ENCODE measurements around the gene ICAM2.

Gene ICAM2

GRCh38 chr17:64066716-64067115 is 46.3 kb upstream of the ICAM2 start:
- H3K23ac ChIP-seq (ENCODE audit: low read length in 2 of 2), result no peak overlapping the region
- H2BK120ac ChIP-seq (ENCODE audit: low read depth, low read length), result no peak overlapping the region
- H4K91ac ChIP-seq (ENCODE audit: low read length), result no peak overlapping the region
- no peak overlapping the region for H3K14ac ChIP-seq (ENCODE audit: low read length in 2 of 2)
- no peak overlapping the region for H2AK5ac ChIP-seq (ENCODE audit: low read length, severe bottlenecking)
- no peak overlapping the region for H3K27ac ChIP-seq (ENCODE audit: low read length, poor library complexity, severe bottlenecking)
- peaks cover 40 to 98% of the 10 kb centered on the region in 2 experiments for H3K36me3 ChIP-seq (ENCODE audit: control insufficient read depth in 1 of 2, insufficient read depth in 2 of 2, low read depth in 1 of 2, low read length in 2 of 2)
- no peak overlapping the region for H3K4me2 ChIP-seq (ENCODE audit: low read length, poor library complexity, severe bottlenecking)
- H2BK5ac ChIP-seq (ENCODE audit: low read depth, low read length, poor library complexity, severe bottlenecking), result no peak overlapping the region
- peaks cover 26% of the 10 kb centered on the region for H3K9me3 ChIP-seq (ENCODE audit: control insufficient read depth, low read length)
- no peak overlapping the region for H2AFZ ChIP-seq (ENCODE audit: low read depth, low read length)
- H3K27me3 ChIP-seq (ENCODE audit: control insufficient read depth in 1 of 2, insufficient read depth in 1 of 2, low read length in 2 of 2), result no peaks in the 10 kb centered on the region
- 95% methylated on average over 6 of the region's 7 CpGs for WGBS
- no peak overlapping the region for H2BK15ac ChIP-seq (ENCODE audit: low read depth, poor library complexity, severe bottlenecking)
- no peak overlapping the region for H4K8ac ChIP-seq (ENCODE audit: low read length)
- H3K4me1 ChIP-seq (ENCODE audit: control insufficient read depth, insufficient read depth, low read depth, low read length), result no peaks in the 10 kb centered on the region
- no peak overlapping the region for H3K4me3 ChIP-seq (ENCODE audit: insufficient read depth in 1 of 2, low read depth in 1 of 2, low read length in 2 of 2)
- no peak overlapping the region for H3K9ac ChIP-seq (ENCODE audit: low read length)
- H3K79me1 ChIP-seq (replicated peaks; ENCODE audit: low read length, poor library complexity, severe bottlenecking), result no peaks in the 10 kb centered on the region
- H2BK12ac ChIP-seq (ENCODE audit: low read length in 2 of 2), result no peak overlapping the region
- H3K18ac ChIP-seq (ENCODE audit: low read depth in 1 of 2, low read length in 2 of 2), result no peak overlapping the region
- H3K4ac ChIP-seq (ENCODE audit: low read depth in 1 of 2, low read length in 2 of 2), result no peak overlapping the region
- DNase-seq, result no peak

GRCh38 chr17:64065161-64065560 is 44.7 kb upstream of the ICAM2 start:
- H3K9ac ChIP-seq (ENCODE audit: low read length), result no peak overlapping the region

GRCh38 chr17:64064331-64064730 is 43.9 kb upstream of the ICAM2 start:
- Histone ChIP-seq H3K9ac (ENCODE audit: low read length) (no peak overlapping the region), H4K8ac (ENCODE audit: low read length) (no peak overlapping the region), H2BK15ac (ENCODE audit: low read depth, poor library complexity, severe bottlenecking) (no peak overlapping the region), H3K23ac (ENCODE audit: low read length in 2 of 2) (no peak overlapping the region), H2BK120ac (ENCODE audit: low read depth, low read length) (no peak overlapping the region), H3K79me1 (replicated peaks; ENCODE audit: low read length, poor library complexity, severe bottlenecking) (no peaks in the 10 kb centered on the region), H2AK5ac (ENCODE audit: low read length, severe bottlenecking) (no peak overlapping the region), H2BK12ac (ENCODE audit: low read length in 2 of 2) (no peak overlapping the region), H3K36me3 (ENCODE audit: control insufficient read depth in 1 of 2, insufficient read depth in 2 of 2, low read depth in 1 of 2, low read length in 2 of 2) (peaks cover 33 to 93% of the 10 kb centered on the region in 2 experiments), H2AFZ (ENCODE audit: low read depth, low read length) (no peak overlapping the region), H3K18ac (ENCODE audit: low read depth in 1 of 2, low read length in 2 of 2) (no peak overlapping the region), H3K4me2 (ENCODE audit: low read length, poor library complexity, severe bottlenecking) (no peak overlapping the region), H4K91ac (ENCODE audit: low read length) (no peak overlapping the region), H2BK5ac (ENCODE audit: low read depth, low read length, poor library complexity, severe bottlenecking) (no peak overlapping the region), H3K4me3 (ENCODE audit: insufficient read depth in 1 of 2, low read depth in 1 of 2, low read length in 2 of 2) (no peak overlapping the region), H3K9me3 (ENCODE audit: control insufficient read depth, low read length) (peaks cover 10% of the 10 kb centered on the region), H3K14ac (ENCODE audit: low read length in 2 of 2) (no peak overlapping the region), H3K27me3 (ENCODE audit: control insufficient read depth in 1 of 2, insufficient read depth in 1 of 2, low read length in 2 of 2) (no peaks in the 10 kb centered on the region), H3K4me1 (ENCODE audit: control insufficient read depth, insufficient read depth, low read depth, low read length) (no peaks in the 10 kb centered on the region), H3K27ac (ENCODE audit: low read length, poor library complexity, severe bottlenecking) (no peak overlapping the region), H3K4ac (ENCODE audit: low read depth in 1 of 2, low read length in 2 of 2) (no peak overlapping the region)
- DNase-seq, result no peak
- 98% methylated on average over 9 of the region's 9 CpGs for WGBS

More at GRCh38 chr17:64065161-64065560, 44.7 kb upstream of the ICAM2 start:
- no peak overlapping the region for H3K4me3 ChIP-seq (ENCODE audit: insufficient read depth in 1 of 2, low read depth in 1 of 2, low read length in 2 of 2)
- no peak overlapping the region for H3K4me2 ChIP-seq (ENCODE audit: low read length, poor library complexity, severe bottlenecking)
- DNase-seq, result no peak
- H3K79me1 ChIP-seq (replicated peaks; ENCODE audit: low read length, poor library complexity, severe bottlenecking), result no peaks in the 10 kb centered on the region
- no peak overlapping the region for H2AFZ ChIP-seq (ENCODE audit: low read depth, low read length)
- H4K8ac ChIP-seq (ENCODE audit: low read length), result no peak overlapping the region
- H2AK5ac ChIP-seq (ENCODE audit: low read length, severe bottlenecking), result no peak overlapping the region
- H3K23ac ChIP-seq (ENCODE audit: low read length in 2 of 2), result no peak overlapping the region
- no peak overlapping the region for H3K18ac ChIP-seq (ENCODE audit: low read depth in 1 of 2, low read length in 2 of 2)
- no peak overlapping the region for H2BK15ac ChIP-seq (ENCODE audit: low read depth, poor library complexity, severe bottlenecking)
- no peak overlapping the region for H3K27ac ChIP-seq (ENCODE audit: low read length, poor library complexity, severe bottlenecking)
- no peak overlapping the region for H2BK12ac ChIP-seq (ENCODE audit: low read length in 2 of 2)
- H3K36me3 ChIP-seq (ENCODE audit: control insufficient read depth in 1 of 2, insufficient read depth in 2 of 2, low read depth in 1 of 2, low read length in 2 of 2), result peaks cover 36 to 93% of the 10 kb centered on the region in 2 experiments
- H2BK120ac ChIP-seq (ENCODE audit: low read depth, low read length), result no peak overlapping the region
- WGBS, result 95% methylated on average over 8 of the region's 8 CpGs
- no peaks in the 10 kb centered on the region for H3K4me1 ChIP-seq (ENCODE audit: control insufficient read depth, insufficient read depth, low read depth, low read length)
- H3K27me3 ChIP-seq (ENCODE audit: control insufficient read depth in 1 of 2, insufficient read depth in 1 of 2, low read length in 2 of 2), result no peaks in the 10 kb centered on the region
- no peak overlapping the region for H2BK5ac ChIP-seq (ENCODE audit: low read depth, low read length, poor library complexity, severe bottlenecking)
- no peak overlapping the region for H3K4ac ChIP-seq (ENCODE audit: low read depth in 1 of 2, low read length in 2 of 2)
- H4K91ac ChIP-seq (ENCODE audit: low read length), result no peak overlapping the region
- H3K14ac ChIP-seq (ENCODE audit: low read length in 2 of 2), result no peak overlapping the region
- H3K9me3 ChIP-seq (ENCODE audit: control insufficient read depth, low read length), result peaks cover 18% of the 10 kb centered on the region

GRCh38 chr17:64063766-64064224 is 43.4 kb upstream of the ICAM2 start:
- 56% methylated on average over 16 of the region's 16 CpGs for whole genome bisulfite sequencing
- no peak overlapping the region for H4K8ac ChIP-seq (ENCODE audit: low read length)

More at GRCh38 chr17:64063766-64064224, 43.4 kb upstream of the ICAM2 start:
- H3K9me3 ChIP-seq (ENCODE audit: control insufficient read depth, low read length), result peaks cover 5% of the 10 kb centered on the region
- H4K91ac ChIP-seq (ENCODE audit: low read length), result no peak overlapping the region
- peak; percentile 31 for DNase-seq
- no peak overlapping the region for H2BK120ac ChIP-seq (ENCODE audit: low read depth, low read length)
- peaks cover 34 to 93% of the 10 kb centered on the region in 2 experiments for H3K36me3 ChIP-seq (ENCODE audit: control insufficient read depth in 1 of 2, insufficient read depth in 2 of 2, low read depth in 1 of 2, low read length in 2 of 2)
- no peak overlapping the region for H2BK15ac ChIP-seq (ENCODE audit: low read depth, poor library complexity, severe bottlenecking)
- H3K14ac ChIP-seq (ENCODE audit: low read length in 2 of 2), result no peak overlapping the region
- no peak overlapping the region for H2AFZ ChIP-seq (ENCODE audit: low read depth, low read length)
- H3K9ac ChIP-seq (ENCODE audit: low read length), result no peak overlapping the region
- no peak overlapping the region for H3K18ac ChIP-seq (ENCODE audit: low read depth in 1 of 2, low read length in 2 of 2)
- no peak overlapping the region for H2AK5ac ChIP-seq (ENCODE audit: low read length, severe bottlenecking)
- H3K4ac ChIP-seq (ENCODE audit: low read depth in 1 of 2, low read length in 2 of 2), result no peak overlapping the region
- no peak overlapping the region for H3K4me3 ChIP-seq (ENCODE audit: insufficient read depth in 1 of 2, low read depth in 1 of 2, low read length in 2 of 2)
- no peak overlapping the region for H3K27ac ChIP-seq (ENCODE audit: low read length, poor library complexity, severe bottlenecking)
- no peak overlapping the region for H2BK12ac ChIP-seq (ENCODE audit: low read length in 2 of 2)
- H3K4me2 ChIP-seq (ENCODE audit: low read length, poor library complexity, severe bottlenecking), result no peak overlapping the region
- H3K23ac ChIP-seq (ENCODE audit: low read length in 2 of 2), result no peak overlapping the region
- H3K4me1 ChIP-seq (ENCODE audit: control insufficient read depth, insufficient read depth, low read depth, low read length), result no peaks in the 10 kb centered on the region
- no peaks in the 10 kb centered on the region for H3K79me1 ChIP-seq (replicated peaks; ENCODE audit: low read length, poor library complexity, severe bottlenecking)
- no peak overlapping the region for H2BK5ac ChIP-seq (ENCODE audit: low read depth, low read length, poor library complexity, severe bottlenecking)
- H3K27me3 ChIP-seq (ENCODE audit: control insufficient read depth in 1 of 2, insufficient read depth in 1 of 2, low read length in 2 of 2), result no peaks in the 10 kb centered on the region

Data from mesenchymal stem cell (in vitro differentiated cells and primary cell).